Fibroblast of pulmonary artery (primary cell): ENCODE data around the gene ZNF580.

Source experiments
- DNase-seq: peaks from one replicate; pipeline ENCODE4 v3.0.0-alpha.2; 2010; ENCODE audit warnings: low read depth
- H3K4me3 ChIP-seq: replicated peaks from 2 replicates; pipeline ENCODE4 v1.5.1; 2011; ENCODE audit warnings: low read depth, mild to moderate bottlenecking, control low read depth, low read length, moderate library complexity
- TF ChIP-seq, protein P1 (sequence below): IDR thresholded peaks from 2 replicates; pipeline ENCODE4 v1.5.1; 2011; ENCODE audit warnings: mild to moderate bottlenecking, control low read depth, low read length, inconsistent platforms; ENCODE audit errors: missing control alignments

ZNF580 gene

DNA sequence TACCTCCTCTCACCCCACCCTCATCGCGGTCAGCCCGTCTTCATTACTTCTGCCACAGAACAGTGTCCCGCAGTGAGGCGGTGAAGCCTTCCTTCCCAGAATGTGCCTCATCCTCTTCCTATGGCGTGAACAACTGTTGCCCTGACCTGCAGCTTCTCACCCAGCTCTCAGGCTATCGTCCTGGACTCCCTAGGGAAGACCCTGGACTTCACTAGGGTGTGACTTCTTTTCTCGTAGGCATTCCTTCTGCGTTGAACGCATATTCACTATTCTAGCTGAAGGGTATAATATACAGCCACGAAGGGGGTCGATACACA lies 34.4 kb upstream of the ZNF580 start:
- TF ChIP-seq, protein P1, sequence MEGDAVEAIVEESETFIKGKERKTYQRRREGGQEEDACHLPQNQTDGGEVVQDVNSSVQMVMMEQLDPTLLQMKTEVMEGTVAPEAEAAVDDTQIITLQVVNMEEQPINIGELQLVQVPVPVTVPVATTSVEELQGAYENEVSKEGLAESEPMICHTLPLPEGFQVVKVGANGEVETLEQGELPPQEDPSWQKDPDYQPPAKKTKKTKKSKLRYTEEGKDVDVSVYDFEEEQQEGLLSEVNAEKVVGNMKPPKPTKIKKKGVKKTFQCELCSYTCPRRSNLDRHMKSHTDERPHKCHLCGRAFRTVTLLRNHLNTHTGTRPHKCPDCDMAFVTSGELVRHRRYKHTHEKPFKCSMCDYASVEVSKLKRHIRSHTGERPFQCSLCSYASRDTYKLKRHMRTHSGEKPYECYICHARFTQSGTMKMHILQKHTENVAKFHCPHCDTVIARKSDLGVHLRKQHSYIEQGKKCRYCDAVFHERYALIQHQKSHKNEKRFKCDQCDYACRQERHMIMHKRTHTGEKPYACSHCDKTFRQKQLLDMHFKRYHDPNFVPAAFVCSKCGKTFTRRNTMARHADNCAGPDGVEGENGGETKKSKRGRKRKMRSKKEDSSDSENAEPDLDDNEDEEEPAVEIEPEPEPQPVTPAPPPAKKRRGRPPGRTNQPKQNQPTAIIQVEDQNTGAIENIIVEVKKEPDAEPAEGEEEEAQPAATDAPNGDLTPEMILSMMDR = no peak
- no peak for DNase-seq
- peak overlapping the region; percentile 76 for H3K4me3 ChIP-seq

DNA sequence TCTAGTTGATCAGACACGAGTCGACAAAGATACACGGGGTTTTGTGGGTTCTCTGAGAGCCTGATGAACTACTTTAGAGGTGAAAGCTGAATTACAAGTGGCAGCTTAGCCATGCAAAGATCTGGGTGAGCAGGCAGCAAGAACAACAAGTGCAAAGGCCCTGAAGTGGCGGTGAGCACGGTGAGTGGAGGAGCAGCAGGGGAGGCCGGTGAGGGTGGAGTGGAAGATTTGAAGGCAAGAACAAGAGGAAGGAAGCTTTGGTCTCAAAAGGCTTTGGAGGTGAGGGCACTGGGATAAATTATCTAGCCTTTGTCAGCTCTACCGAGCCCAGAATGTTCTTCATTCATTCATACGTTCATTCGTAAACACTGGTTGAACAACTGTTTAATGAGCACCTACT lies 34.0 kb upstream of the ZNF580 start:
- DNase-seq = no peak
- H3K4me3 ChIP-seq = peak overlapping the region; percentile 76
- TF ChIP-seq, protein P1 = no peak

DNA sequence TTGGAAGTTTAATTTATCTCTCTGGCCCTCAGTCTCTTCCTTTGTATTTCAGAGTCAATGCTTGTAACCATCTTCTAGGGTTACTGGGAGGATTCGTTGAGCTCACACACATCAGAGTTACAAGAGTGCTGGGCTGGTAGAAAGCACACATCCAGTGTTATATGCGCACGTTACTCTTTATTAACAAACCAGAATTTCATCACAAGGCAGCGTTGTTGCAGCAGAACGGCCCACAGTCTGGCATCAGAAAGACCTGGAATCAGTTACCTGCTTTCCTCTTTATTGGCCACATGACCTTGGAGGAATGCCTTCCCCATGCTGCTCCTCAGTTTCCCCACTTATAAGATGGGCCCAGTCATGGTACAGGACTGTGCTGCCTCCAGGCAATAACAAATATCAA lies 31.5 kb upstream of the ZNF580 start:
- TF ChIP-seq, protein P1 = no peak
- no peak for DNase-seq
- no peak overlapping the region for H3K4me3 ChIP-seq

DNA sequence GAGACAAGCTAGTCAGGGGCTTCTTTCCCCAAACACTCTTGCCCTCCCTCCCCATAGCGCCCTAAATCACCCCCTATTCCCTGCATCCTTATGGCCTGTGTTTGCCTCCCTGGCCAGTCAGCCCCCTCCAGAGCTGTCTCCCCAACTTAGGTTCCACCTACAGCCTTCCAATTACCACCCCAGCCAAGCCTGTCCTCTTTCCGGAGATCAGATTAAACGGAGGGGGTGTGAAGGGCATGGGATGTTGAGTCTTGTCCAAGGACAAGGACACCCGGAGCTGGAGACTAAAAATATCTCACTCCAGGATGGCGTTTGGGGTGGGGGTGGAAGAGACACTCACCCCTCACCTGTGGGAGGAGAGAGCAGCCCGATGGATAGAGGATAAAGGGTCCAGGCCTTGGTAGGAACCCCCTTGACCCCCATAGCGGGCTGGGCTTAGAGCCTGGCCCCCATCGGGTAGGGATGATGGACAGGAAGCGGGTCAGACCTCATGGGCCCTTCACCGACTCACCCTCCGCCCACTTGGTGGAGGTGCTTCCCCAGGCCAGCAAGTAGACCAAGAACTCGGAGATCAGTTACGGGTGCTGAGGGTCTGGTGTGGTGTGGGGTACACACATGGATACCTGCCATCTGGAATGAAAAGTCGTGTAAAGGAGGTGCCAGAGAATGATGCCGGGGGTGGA lies 29.4 kb upstream of the ZNF580 start:
- no peak for DNase-seq
- no peak overlapping the region for H3K4me3 ChIP-seq
- TF ChIP-seq, protein P1 = no peak

DNA sequence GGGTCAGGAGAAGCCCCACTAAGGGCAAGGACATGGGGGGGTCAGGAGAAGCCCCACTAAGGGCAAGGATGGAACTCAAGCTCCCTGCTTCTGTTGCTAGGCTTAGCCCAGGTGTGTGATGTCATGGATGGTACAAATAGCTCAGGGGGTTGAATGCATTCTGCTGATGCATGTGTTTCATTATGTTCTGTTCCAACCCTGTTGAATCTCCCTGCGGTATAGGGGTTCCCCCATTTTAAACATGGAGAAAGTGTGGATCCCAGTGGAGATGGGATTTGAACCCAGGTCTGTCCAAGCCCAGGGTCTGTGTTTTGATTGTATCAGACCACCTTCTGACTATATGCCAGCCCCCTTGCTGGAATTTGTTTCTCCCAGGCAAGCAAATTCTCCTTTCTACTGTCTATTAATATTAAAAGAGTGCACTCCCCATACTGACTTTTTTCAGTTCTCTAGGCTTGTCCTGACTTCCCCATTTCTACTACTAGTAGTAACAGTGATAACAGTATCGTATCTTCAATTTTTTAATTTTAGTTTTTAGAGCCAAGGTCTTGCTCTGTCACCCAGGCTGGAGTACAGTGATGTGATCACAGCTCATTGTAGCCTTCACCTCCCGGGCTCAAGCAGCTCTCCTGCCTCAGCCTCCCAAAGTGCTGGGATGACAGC lies 28.7 kb upstream of the ZNF580 start:
- DNase-seq = no peak
- H3K4me3 ChIP-seq = no peak overlapping the region

DNA sequence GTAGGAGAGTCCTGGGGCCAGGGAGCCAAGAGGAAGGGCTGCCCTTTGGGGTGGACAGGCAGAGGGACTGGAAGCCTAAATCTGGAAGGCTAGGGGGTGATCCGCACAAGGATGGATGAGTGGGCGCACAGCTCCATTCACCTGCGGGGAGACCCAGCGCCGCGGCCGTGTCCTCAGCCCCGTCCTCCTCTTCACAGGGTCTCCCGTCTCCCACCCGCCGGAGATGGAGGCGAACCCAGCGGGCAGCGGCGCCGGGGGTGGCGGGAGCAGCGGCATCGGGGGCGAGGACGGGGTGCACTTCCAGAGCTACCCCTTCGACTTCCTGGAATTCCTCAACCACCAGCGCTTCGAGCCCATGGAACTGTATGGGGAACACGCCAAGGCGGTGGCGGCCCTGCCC lies 27.4 kb upstream of the ZNF580 start:
- no peak for DNase-seq
- TF ChIP-seq, protein P1 = no peak
- H3K4me3 ChIP-seq = no peak overlapping the region

More for the DNA sequence above, 28.7 kb upstream of the ZNF580 start:
- TF ChIP-seq, protein P1 = no peak
